Keratinocyte (primary cell): ENCODE measurements around the gene SAMD4A.

Experiments
- CTCF ChIP-seq, 3 experiments: IDR thresholded peaks in 1 of 3; conservative IDR thresholded peaks in 1 of 3; optimal IDR thresholded peaks in 1 of 3; 2 replicates in 2 of 3; 3 replicates in 1 of 3; pipeline versions ENCODE3 to v1.5.1; 2011; ENCODE audit warnings: low read length in 3 of 3, mild to moderate bottlenecking in 3 of 3, moderate library complexity in 2 of 3, control low read depth in 1 of 3, inconsistent platforms in 1 of 3; ENCODE audit not compliant: insufficient read depth in 2 of 3; ENCODE audit errors: extremely low read depth in 1 of 3
- EZH2 ChIP-seq: IDR thresholded peaks from one replicate; pipeline ENCODE4 v1.6.1; 2012; ENCODE audit warnings: inconsistent platforms, mild to moderate bottlenecking, low read length, moderate library complexity

DNA sequence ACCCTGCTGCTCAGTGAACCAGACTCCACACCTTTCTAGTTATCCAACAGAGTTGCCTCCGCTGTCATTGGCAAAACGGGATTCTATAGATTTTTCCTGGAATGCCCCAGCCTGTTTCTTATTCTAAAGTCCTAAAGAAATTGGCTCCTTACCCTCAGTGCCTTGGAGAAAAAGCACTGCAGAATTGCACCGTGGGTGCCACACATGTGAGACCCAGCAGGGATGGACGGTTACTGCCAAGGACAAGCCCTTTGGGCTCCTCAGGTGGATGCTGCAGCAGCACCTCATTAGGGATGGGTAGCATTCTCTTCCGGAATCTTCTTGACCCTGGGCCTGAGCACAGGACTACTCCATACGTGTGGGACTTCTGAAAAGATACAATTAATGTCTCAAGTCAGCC, 214.2 kb downstream of the SAMD4A start:
- TF ChIP-seq CTCF (optimal IDR thresholded peaks at IDR 0.05 in 1 of 3, IDR thresholded peaks at IDR 0.05 in 1 of 3, conservative IDR thresholded peaks at IDR 0.05 in 1 of 3; ENCODE audit: extremely low read depth in 1 of 3, insufficient read depth in 2 of 3, low read length in 3 of 3) (no peak), EZH2 (no peak)
